ENCODE results near the gene EPO.
A peak's percentile ranks its signal among the peaks of the same experiment; 100 is the strongest.

Gene EPO

GRCh38 chr7:100675581-100676350 lies 44.5 kb upstream of the EPO start:
- peaks cover 0 to 19% (median 13%) of the 10 kb centered on the region in 4 experiments for H3K4me1 ChIP-seq (ENCODE audit: control extremely low read depth in 1 of 4, control insufficient read depth in 4 of 4, insufficient read depth in 4 of 4, low read length in 3 of 4)
- POLR2A ChIA-PET: interaction anchor here (0.5 to 1.5 kb wide), 2 partner anchors 19 to 63 kb away, joined by 3 to 4 read pairs; partner anchors contain the start of gene MOSPD3
- H3K27me3 ChIP-seq (replicated peaks in 2 of 5; ENCODE audit: control insufficient read depth in 4 of 5, insufficient read depth in 5 of 5, low read length in 4 of 5): no peaks in the 10 kb centered on the region
- peaks cover 0 to 43% (median 35%) of the 10 kb centered on the region in 4 experiments for H3K36me3 ChIP-seq (ENCODE audit: control insufficient read depth in 4 of 4, insufficient read depth in 4 of 4, low read length in 3 of 4)
- 0% methylated on average over 13 of the region's 59 CpGs for WGBS (ENCODE audit: insufficient coverage)
- H3K4me3 ChIP-seq (ENCODE audit: control insufficient read depth in 1 of 7, extremely low read depth in 1 of 7, insufficient read depth in 4 of 7, low read depth in 2 of 7, low read length in 6 of 7): peak overlapping the region; percentile 32 to 96 (median 89)
- peak; percentile 76 to 85 (median 79) for DNase-seq
- peak overlapping the region in 1 of 2 experiments; percentile 79 for H3K27ac ChIP-seq (ENCODE audit: insufficient read depth in 1 of 2, low read depth in 1 of 2, low read length in 2 of 2, poor library complexity in 1 of 2, severe bottlenecking in 2 of 2)
- no peaks in the 10 kb centered on the region for H3K9me3 ChIP-seq (ENCODE audit: control extremely low read depth in 1 of 5, control insufficient read depth in 4 of 5, insufficient read depth in 2 of 5, low read depth in 1 of 5, low read length in 4 of 5)
- CTCF ChIA-PET: interaction anchor here (0.7 to 7.6 kb wide), 5 partner anchors 14 to 206 kb away, joined by 3 to 80 read pairs (median 3); partner anchors contain the start of genes FBXO24, GIGYF1, LRCH4 and MOSPD3

GRCh38 chr7:100676501-100677306 lies 43.6 kb upstream of the EPO start:
- Histone ChIP-seq H3K27me3 (replicated peaks in 2 of 5; ENCODE audit: control insufficient read depth in 4 of 5, insufficient read depth in 5 of 5, low read length in 4 of 5) (no peaks in the 10 kb centered on the region), H3K4me1 (ENCODE audit: control extremely low read depth in 1 of 4, control insufficient read depth in 4 of 4, insufficient read depth in 4 of 4, low read length in 3 of 4) (peaks cover 0 to 19% (median 13%) of the 10 kb centered on the region in 4 experiments), H3K9me3 (ENCODE audit: control extremely low read depth in 1 of 5, control insufficient read depth in 4 of 5, insufficient read depth in 2 of 5, low read depth in 1 of 5, low read length in 4 of 5) (no peaks in the 10 kb centered on the region), H3K4me3 (ENCODE audit: control insufficient read depth in 1 of 7, extremely low read depth in 1 of 7, insufficient read depth in 4 of 7, low read depth in 2 of 7, low read length in 6 of 7) (peak overlapping the region in 2 of 7 experiments; percentile 39 to 96), H3K27ac (ENCODE audit: insufficient read depth in 1 of 2, low read depth in 1 of 2, low read length in 2 of 2, poor library complexity in 1 of 2, severe bottlenecking in 2 of 2) (peak overlapping the region in 1 of 2 experiments; percentile 79), H3K36me3 (ENCODE audit: control insufficient read depth in 4 of 4, insufficient read depth in 4 of 4, low read length in 3 of 4) (peaks cover 0 to 53% (median 39%) of the 10 kb centered on the region in 4 experiments)
- 94% methylated on average over 22 of the region's 23 CpGs for WGBS (ENCODE audit: insufficient coverage)
- POLR2A ChIA-PET: interaction anchor here (1.5 kb wide), 1 partner anchor 64 kb away, joined by 4 read pairs; the partner anchor contains the start of gene MOSPD3
- DNase-seq: no peak
- CTCF ChIA-PET: interaction anchor here (0.9 to 7.6 kb wide), 7 partner anchors 13 to 90 kb away, joined by 3 to 80 read pairs (median 4); partner anchors contain the start of genes FBXO24, GIGYF1, LRCH4 and MOSPD3

DNA sequence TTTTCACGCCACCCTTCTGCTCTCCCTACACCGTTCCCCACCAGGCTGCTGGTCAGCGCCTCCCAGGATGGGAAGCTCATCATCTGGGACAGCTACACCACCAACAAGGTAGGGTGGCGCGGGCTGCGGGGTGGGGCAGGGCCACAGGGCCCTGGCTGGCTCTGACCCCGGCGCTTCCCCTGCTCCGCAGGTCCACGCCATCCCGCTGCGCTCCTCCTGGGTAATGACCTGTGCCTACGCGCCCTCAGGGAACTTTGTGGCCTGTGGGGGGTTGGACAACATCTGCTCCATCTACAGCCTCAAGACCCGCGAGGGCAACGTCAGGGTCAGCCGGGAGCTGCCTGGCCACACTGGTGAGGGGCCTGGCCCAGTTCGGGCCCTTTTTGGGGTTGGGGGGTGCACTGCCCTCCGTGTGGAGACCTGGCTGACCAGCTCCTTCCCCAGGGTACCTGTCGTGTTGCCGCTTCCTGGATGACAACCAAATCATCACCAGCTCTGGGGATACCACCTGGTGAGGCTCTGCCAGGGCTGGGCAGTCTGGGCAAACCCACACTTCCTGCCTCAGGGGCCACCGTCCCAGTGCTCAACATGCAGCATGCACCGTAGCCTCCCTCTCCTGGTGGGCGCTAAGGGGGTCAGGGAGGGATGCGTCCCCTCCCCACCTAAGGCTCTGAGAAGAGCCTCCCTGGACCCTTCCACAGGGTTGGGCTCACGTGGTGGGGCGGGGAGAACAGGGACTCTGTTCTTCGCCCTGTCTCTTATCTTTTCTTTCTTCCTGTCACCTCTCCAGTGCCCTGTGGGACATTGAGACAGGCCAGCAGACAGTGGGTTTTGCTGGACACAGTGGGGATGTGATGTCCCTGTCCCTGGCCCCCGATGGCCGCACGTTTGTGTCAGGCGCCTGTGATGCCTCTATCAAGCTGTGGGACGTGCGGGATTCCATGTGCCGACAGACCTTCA lies 42.7 kb upstream of the EPO start:
- Histone ChIP-seq H3K9me3 (ENCODE audit: control extremely low read depth in 1 of 5, control insufficient read depth in 4 of 5, insufficient read depth in 2 of 5, low read depth in 1 of 5, low read length in 4 of 5) (no peaks in the 10 kb centered on the region), H3K4me1 (ENCODE audit: control extremely low read depth in 1 of 4, control insufficient read depth in 4 of 4, insufficient read depth in 4 of 4, low read length in 3 of 4) (peaks cover 0 to 18% (median 13%) of the 10 kb centered on the region in 4 experiments), H3K27me3 (replicated peaks in 2 of 5; ENCODE audit: control insufficient read depth in 4 of 5, insufficient read depth in 5 of 5, low read length in 4 of 5) (no peaks in the 10 kb centered on the region), H3K27ac (ENCODE audit: insufficient read depth in 1 of 2, low read depth in 1 of 2, low read length in 2 of 2, poor library complexity in 1 of 2, severe bottlenecking in 2 of 2) (peak overlapping the region in 1 of 2 experiments; percentile 5), H3K36me3 (ENCODE audit: control insufficient read depth in 4 of 4, insufficient read depth in 4 of 4, low read length in 3 of 4) (peaks cover 0 to 61% (median 47%) of the 10 kb centered on the region in 4 experiments), H3K4me3 (ENCODE audit: control insufficient read depth in 1 of 7, extremely low read depth in 1 of 7, insufficient read depth in 4 of 7, low read depth in 2 of 7, low read length in 6 of 7) (no peak overlapping the region)
- ChIA-PET POLR2A (interaction anchor here (0.6 kb wide), 1 partner anchor 187 kb away, joined by 4 read pairs; no protein-coding TSS in a partner anchor), CTCF (interaction anchor here (0.9 to 7.6 kb wide), 9 partner anchors 12 to 113 kb away, joined by 3 to 80 read pairs (median 4); partner anchors contain the start of genes FBXO24, GIGYF1 and MOSPD3)
- no peak for DNase-seq
- WGBS (ENCODE audit: insufficient coverage): 92% methylated on average over 30 of the region's 36 CpGs

DNA sequence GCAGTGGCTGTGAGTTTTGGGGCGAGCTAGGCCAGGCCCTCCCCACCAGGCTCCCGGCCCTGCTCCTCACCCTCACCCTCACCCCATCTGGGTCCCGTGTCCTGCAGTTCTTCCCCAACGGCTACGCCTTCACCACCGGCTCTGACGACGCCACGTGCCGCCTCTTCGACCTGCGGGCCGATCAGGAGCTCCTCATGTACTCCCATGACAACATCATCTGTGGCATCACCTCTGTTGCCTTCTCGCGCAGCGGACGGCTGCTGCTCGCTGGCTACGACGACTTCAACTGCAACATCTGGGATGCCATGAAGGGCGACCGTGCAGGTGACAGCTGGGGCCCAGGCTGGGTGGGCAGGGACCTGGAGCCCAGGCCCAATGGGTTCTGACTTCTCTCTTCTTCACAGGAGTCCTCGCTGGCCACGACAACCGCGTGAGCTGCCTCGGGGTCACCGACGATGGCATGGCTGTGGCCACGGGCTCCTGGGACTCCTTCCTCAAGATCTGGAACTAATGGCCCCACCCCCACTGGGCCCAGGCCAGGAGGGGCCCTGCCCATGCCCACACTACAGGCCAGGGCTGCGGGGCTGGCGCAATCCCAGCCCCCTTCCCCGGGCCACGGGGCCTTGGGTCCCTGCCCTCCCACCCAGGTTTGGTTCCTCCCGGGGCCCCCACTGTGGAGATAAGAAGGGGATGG lies 41.8 kb upstream of the EPO start:
- H3K9me3 ChIP-seq (ENCODE audit: control extremely low read depth in 1 of 5, control insufficient read depth in 4 of 5, insufficient read depth in 2 of 5, low read depth in 1 of 5, low read length in 4 of 5): no peaks in the 10 kb centered on the region
- WGBS (ENCODE audit: insufficient coverage): 91% methylated on average over 29 of the region's 35 CpGs
- ChIA-PET POLR2A (interaction anchor here (0.5 to 1.2 kb wide), 2 partner anchors 11 to 116 kb away, joined by 3 read pairs; no protein-coding TSS in a partner anchor), CTCF (interaction anchor here (1.0 to 7.6 kb wide), 6 partner anchors 11 to 114 kb away, joined by 3 to 80 read pairs (median 4); partner anchors contain the start of genes FBXO24, GIGYF1 and MOSPD3)
- H3K4me1 ChIP-seq (ENCODE audit: control extremely low read depth in 1 of 4, control insufficient read depth in 4 of 4, insufficient read depth in 4 of 4, low read length in 3 of 4): peaks cover 0 to 14% (median 10%) of the 10 kb centered on the region in 4 experiments
- no peak overlapping the region for H3K4me3 ChIP-seq (ENCODE audit: control insufficient read depth in 1 of 7, extremely low read depth in 1 of 7, insufficient read depth in 4 of 7, low read depth in 2 of 7, low read length in 6 of 7)
- no peaks in the 10 kb centered on the region for H3K27me3 ChIP-seq (replicated peaks in 2 of 5; ENCODE audit: control insufficient read depth in 4 of 5, insufficient read depth in 5 of 5, low read length in 4 of 5)
- peaks cover 0 to 70% (median 52%) of the 10 kb centered on the region in 4 experiments for H3K36me3 ChIP-seq (ENCODE audit: control insufficient read depth in 4 of 4, insufficient read depth in 4 of 4, low read length in 3 of 4)
- no peak for DNase-seq
- H3K27ac ChIP-seq (ENCODE audit: insufficient read depth in 1 of 2, low read depth in 1 of 2, low read length in 2 of 2, poor library complexity in 1 of 2, severe bottlenecking in 2 of 2): no peak overlapping the region

- POLR2A ChIA-PET: interaction anchor here (0.5 to 1.2 kb wide), 3 partner anchors 10 to 116 kb away, joined by 3 read pairs; no protein-coding TSS in a partner anchor
- Histone ChIP-seq H3K27ac (ENCODE audit: insufficient read depth in 1 of 2, low read depth in 1 of 2, low read length in 2 of 2, poor library complexity in 1 of 2, severe bottlenecking in 2 of 2) (no peak overlapping the region), H3K9me3 (ENCODE audit: control extremely low read depth in 1 of 5, control insufficient read depth in 4 of 5, insufficient read depth in 2 of 5, low read depth in 1 of 5, low read length in 4 of 5) (no peaks in the 10 kb centered on the region), H3K27me3 (replicated peaks in 2 of 5; ENCODE audit: control insufficient read depth in 4 of 5, insufficient read depth in 5 of 5, low read length in 4 of 5) (no peaks in the 10 kb centered on the region), H3K36me3 (ENCODE audit: control insufficient read depth in 4 of 4, insufficient read depth in 4 of 4, low read length in 3 of 4) (peaks cover 0 to 79% (median 58%) of the 10 kb centered on the region in 4 experiments), H3K4me3 (ENCODE audit: control insufficient read depth in 1 of 7, extremely low read depth in 1 of 7, insufficient read depth in 4 of 7, low read depth in 2 of 7, low read length in 6 of 7) (no peak overlapping the region), H3K4me1 (ENCODE audit: control extremely low read depth in 1 of 4, control insufficient read depth in 4 of 4, insufficient read depth in 4 of 4, low read length in 3 of 4) (peaks cover 0 to 13% (median 10%) of the 10 kb centered on the region in 4 experiments)
- 76% methylated on average over 4 of the region's 13 CpGs for WGBS (ENCODE audit: insufficient coverage)
- CTCF ChIA-PET: interaction anchor here (1.2 to 7.6 kb wide), 4 partner anchors 10 to 74 kb away, joined by 3 to 80 read pairs (median 4); partner anchors contain the start of gene GIGYF1
- no peak for DNase-seq
These were observed 40.9 kb upstream of the EPO start for GRCh38 chr7:100679129-100679926.

All from common myeloid progenitor, CD34-positive (primary cell).